HG03045 (cell line): ENCODE measurements around the gene HIPK4.
A peak's percentile ranks its signal among the peaks of the same experiment; 100 is the strongest.
"Not testable (repeated sequence)": the region's sequence is repeated elsewhere in the genome, so short reads cannot be mapped to it uniquely, and the experiment has no call there.

Experiments
- ATAC-seq: cut with Tn5 transposase; IDR thresholded peaks from one replicate; pipeline ENCODE4 v1.9.1; 2021; ENCODE audit warnings: mild to moderate bottlenecking, moderate library complexity; ENCODE audit not compliant: unreplicated experiment

HIPK4 gene

GRCh38 chr19:40418040-40418439 lies 28.1 kb upstream of the HIPK4 start:
- ATAC-seq: no peak

- ATAC-seq: no peak
Measured at GRCh38 chr19:40417643-40417981, 27.6 kb upstream of the HIPK4 start.

GRCh38 chr19:40416918-40417642 lies 27.1 kb upstream of the HIPK4 start:
- no peak for ATAC-seq

- ATAC-seq: no peak
Measured at GRCh38 chr19:40415768-40416167, 25.8 kb upstream of the HIPK4 start.

GRCh38 chr19:40414542-40415535 lies 24.9 kb upstream of the HIPK4 start:
- ATAC-seq: no peak

- no peak for ATAC-seq
Measured at GRCh38 chr19:40413291-40413845, 23.4 kb upstream of the HIPK4 start, which contains the start of gene PRX. TSS of gene PRX (minus strand) at chr19:40413378. CDS start at chr19:40407932, 5,446 bp downstream.

GRCh38 chr19:40412866-40413265 lies 22.9 kb upstream of the HIPK4 start:
- ATAC-seq: no peak

GRCh38 chr19:40411958-40412499 lies 22.0 kb upstream of the HIPK4 start:
- no peak for ATAC-seq

- no peak for ATAC-seq
Measured at GRCh38 chr19:40411125-40411842, 21.3 kb upstream of the HIPK4 start.

GRCh38 chr19:40410030-40410389 lies 20.0 kb upstream of the HIPK4 start:
- ATAC-seq: no peak

GRCh38 chr19:40408598-40408925 lies 18.6 kb upstream of the HIPK4 start:
- not testable (repeated sequence) for ATAC-seq

GRCh38 chr19:40407714-40408597 lies 18.0 kb upstream of the HIPK4 start:
- no peak for ATAC-seq

GRCh38 chr19:40403262-40403984 lies 13.4 kb upstream of the HIPK4 start:
- peak; percentile 60 for ATAC-seq

- ATAC-seq: no peak
Measured at GRCh38 chr19:40400559-40400958, 10.6 kb upstream of the HIPK4 start.

GRCh38 chr19:40398417-40399131 lies 8.6 kb upstream of the HIPK4 start:
- ATAC-seq: no peak

- ATAC-seq: no peak
Measured at GRCh38 chr19:40397568-40397906, 7.6 kb upstream of the HIPK4 start.

- ATAC-seq: no peak
Measured at GRCh38 chr19:40396886-40397567, 7.0 kb upstream of the HIPK4 start.

GRCh38 chr19:40395956-40396355 lies 6.0 kb upstream of the HIPK4 start:
- no peak for ATAC-seq
